CD4-positive, alpha-beta T cell (primary cell): ENCODE data around the gene LIPM. TPM values are rescaled to one million over a fixed set of nuclear protein-coding genes. Genes with fewer than 3 reads are reported as not detected.

Experiments
- ATAC-seq: fragments of 200-7000 bp; cut with Tn5 transposase; one replicate; pipeline ENCODE4 v1.10.0; 2022; ENCODE audit warnings: mild to moderate bottlenecking; ENCODE audit not compliant: poor library complexity
- CTCF ChIA-PET: fragments of 350-600 bp; sonication (Branson Sonifier 250); formaldehyde crosslinking; loops from one replicate; lab custom pipeline; 2021; ENCODE audit warnings: antibody characterized with exemption, inconsistent platforms; lab: Charles Lee
- POLR2A ChIA-PET: fragments of 350-600 bp; sonication (Branson Sonifier 250); formaldehyde crosslinking; loops from one replicate; lab custom pipeline; 2021; ENCODE audit warnings: antibody characterized with exemption, inconsistent platforms; lab: Charles Lee
- DNase-seq, 14 experiments: peaks; one replicate each; pipeline ENCODE4 v3.0.0-alpha.2; 2013 to 2020; ENCODE audit warnings: mixed read lengths in 2 of 14
- H3K27ac ChIP-seq, 2 donors: one replicate each; pipeline versions ENCODE4 v1.5.1 to v1.7.0; 2013; ENCODE audit warnings: low read length in 2 of 2, low read depth in 1 of 2, mild to moderate bottlenecking in 1 of 2
- H3K27me3 ChIP-seq, 2 experiments: 1 replicate in 1 of 2; 2 replicates in 1 of 2; pipeline versions ENCODE4 v1.6.1 to v1.7.0; 2013; ENCODE audit warnings: low read length in 2 of 2, control low read depth in 1 of 2, mild to moderate bottlenecking in 1 of 2, moderate library complexity in 1 of 2; ENCODE audit not compliant: insufficient read depth in 2 of 2, control insufficient read depth in 1 of 2
- H3K36me3 ChIP-seq: one replicate; pipeline ENCODE4 v1.6.1; 2013; ENCODE audit warnings: low read length, control low read depth; ENCODE audit not compliant: insufficient read depth
- H3K4me1 ChIP-seq: one replicate; pipeline ENCODE4 v1.6.1; 2013; ENCODE audit warnings: low read length, control low read depth; ENCODE audit not compliant: insufficient read depth
- H3K4me3 ChIP-seq: one replicate; pipeline ENCODE4 v1.5.1; 2013; ENCODE audit warnings: mild to moderate bottlenecking, low read length, moderate library complexity
- H3K9me3 ChIP-seq, 2 experiments: 1 replicate in 1 of 2; 2 replicates in 1 of 2; pipeline versions ENCODE4 v1.6.1 to v1.7.0; 2013; ENCODE audit warnings: low read length in 2 of 2, mild to moderate bottlenecking in 2 of 2, control low read depth in 1 of 2, moderate library complexity in 1 of 2; ENCODE audit not compliant: control insufficient read depth in 1 of 2, insufficient read depth in 1 of 2
- H3K27ac Mint-ChIP-seq: one replicate; pipeline ENCODE4 v1.8.0; 2020; ENCODE audit warnings: mixed read lengths
- H3K27me3 Mint-ChIP-seq: one replicate; pipeline ENCODE4 v1.8.0; 2021; ENCODE audit warnings: mixed read lengths
- H3K36me3 Mint-ChIP-seq: one replicate; pipeline ENCODE4 v1.8.0; 2021; ENCODE audit warnings: low read depth, mixed read lengths
- H3K4me1 Mint-ChIP-seq: one replicate; pipeline ENCODE4 v1.8.0; 2021; ENCODE audit warnings: low read depth, mixed read lengths
- H3K4me3 Mint-ChIP-seq: one replicate; pipeline ENCODE4 v1.8.0; 2020; ENCODE audit warnings: mild to moderate bottlenecking, mixed read lengths
- H3K9me3 Mint-ChIP-seq: one replicate; pipeline ENCODE4 v1.8.0; 2020; ENCODE audit warnings: mixed read lengths
- CTCF ChIP-seq: fragments of 200-600 bp; IDR thresholded peaks from one replicate; pipeline ENCODE4 v1.8.0; 2022; ENCODE audit warnings: antibody characterized with exemption, mild to moderate bottlenecking
- intact Hi-C, 2 experiments: fragments of 100-400 bp; cut with DNase I in 1 of 2; cut with micrococcal nuclease in 1 of 2; formaldehyde crosslinking; loops; one replicate each; pipeline versions ENCODE4 v1.15.1 to v1.9.0; 2023 to 2025; cut with DNase I, micrococcal nuclease
- total RNA-seq, 174 experiments: library from RNA in 2 of 174; stranded (reverse) in 2 of 174; gene quantifications; one replicate each; pipeline ENCODE4 v1.2.3 and lab custom pipeline; 2021 to 2026

The LIPM gene
- total RNA-seq, 2 experiments from 2014 or later: not detected

GRCh38 chr10:88803641-88804040 lies 1.1 kb downstream of the LIPM start:
- no peaks in the 10 kb centered on the region for H3K4me1 ChIP-seq
- no peak for DNase-seq
- no peak overlapping the region for H3K4me3 ChIP-seq
- Mint-ChIP-seq H3K36me3 (no peaks in the 10 kb centered on the region), H3K9me3 (no peaks in the 10 kb centered on the region), H3K4me3 (no peak overlapping the region), H3K27me3 (no peaks in the 10 kb centered on the region), H3K27ac (no peak overlapping the region), H3K4me1 (no peaks in the 10 kb centered on the region)
- POLR2A ChIA-PET: interaction anchor here (0.6 kb wide), 1 partner anchor 76 kb away, joined by 3 read pairs; no protein-coding TSS in a partner anchor
- H3K36me3 ChIP-seq: no peaks in the 10 kb centered on the region
- ATAC-seq: no peak
- intact Hi-C loops: loop anchor here in 1 of 2 experiments (10.0 kb wide), 1 partner anchor 229 kb away; no protein-coding TSS in a partner anchor
- H3K9me3 ChIP-seq: no peaks in the 10 kb centered on the region
- CTCF ChIA-PET: interaction anchor here (0.6 to 1.0 kb wide), 2 partner anchors 24 to 37 kb away, joined by 3 read pairs; no protein-coding TSS in a partner anchor
- H3K27ac ChIP-seq: no peak overlapping the region
- TF ChIP-seq CTCF: no peak
- no peaks in the 10 kb centered on the region for H3K27me3 ChIP-seq

GRCh38 chr10:88804083-88804812 lies 1.7 kb downstream of the LIPM start:
- CTCF ChIA-PET: interaction anchor here (0.6 to 1.0 kb wide), 2 partner anchors 24 to 38 kb away, joined by 3 read pairs; no protein-coding TSS in a partner anchor
- H3K9me3 Mint-ChIP-seq: no peaks in the 10 kb centered on the region

GRCh38 chr10:88805361-88805760 lies 2.8 kb downstream of the LIPM start:
- Mint-ChIP-seq H3K36me3 (no peaks in the 10 kb centered on the region), H3K27me3 (no peaks in the 10 kb centered on the region), H3K9me3 (no peaks in the 10 kb centered on the region), H3K4me1 (peaks cover 6% of the 10 kb centered on the region), H3K4me3 (no peak overlapping the region), H3K27ac (no peak overlapping the region)
- CTCF ChIA-PET: no interaction called here
- intact Hi-C loops: loop anchor here in 1 of 2 experiments (10.0 kb wide), 1 partner anchor 231 kb away; no protein-coding TSS in a partner anchor
- H3K9me3 ChIP-seq: no peaks in the 10 kb centered on the region
- H3K4me1 ChIP-seq: peaks cover 3% of the 10 kb centered on the region
- no peak overlapping the region for H3K27ac ChIP-seq
- no peak for TF ChIP-seq CTCF
- no peaks in the 10 kb centered on the region for H3K27me3 ChIP-seq
- POLR2A ChIA-PET: no interaction called here
- DNase-seq (no peak), ATAC-seq (no peak)
- H3K4me3 ChIP-seq: no peak overlapping the region
- no peaks in the 10 kb centered on the region for H3K36me3 ChIP-seq

More at GRCh38 chr10:88804083-88804812, 1.7 kb downstream of the LIPM start:
- Histone ChIP-seq H3K4me3 (no peak overlapping the region), H3K27me3 (no peaks in the 10 kb centered on the region), H3K27ac (no peak overlapping the region), H3K9me3 (no peaks in the 10 kb centered on the region), H3K36me3 (no peaks in the 10 kb centered on the region), H3K4me1 (no peaks in the 10 kb centered on the region)
- Mint-ChIP-seq H3K36me3 (no peaks in the 10 kb centered on the region), H3K4me3 (no peak overlapping the region), H3K4me1 (no peaks in the 10 kb centered on the region), H3K27me3 (no peaks in the 10 kb centered on the region), H3K27ac (no peak overlapping the region)
- TF ChIP-seq CTCF: no peak
- ATAC-seq (no peak), DNase-seq (no peak)
- intact Hi-C loops: loop anchor here in 1 of 2 experiments (10.0 kb wide), 1 partner anchor 229 kb away; no protein-coding TSS in a partner anchor
- POLR2A ChIA-PET: interaction anchor here (0.6 kb wide), 1 partner anchor 75 kb away, joined by 3 read pairs; no protein-coding TSS in a partner anchor
